Activated T-helper 2 cell treated with anti-CD3 and anti-CD28 coated beads, Interferon-gamma antibody, Interleukin-2, Interleukin-4, amounts not matched to agents 10 μg/mL and 5 μg/mL and 100 μg/mL, durations not matched to agents 14 hours and 24 hours and 36 hours (primary cell): ENCODE data around the gene POU6F2. TPM values are rescaled to one million over a fixed set of nuclear protein-coding genes. Genes with fewer than 3 reads are reported as not detected.
"Not testable (repeated sequence)": the region's sequence is repeated elsewhere in the genome, so short reads cannot be mapped to it uniquely, and the experiment has no call there.

Experiments
- DNase-seq: peaks from one replicate; pipeline ENCODE4 v3.0.0; 2021; ENCODE audit warnings: low spot score
- H3K27ac Mint-ChIP-seq: one replicate; pipeline ENCODE4 v1.8.0; 2021; ENCODE audit warnings: mixed read lengths
- H3K27me3 Mint-ChIP-seq: one replicate; pipeline ENCODE4 v1.8.0; 2021; ENCODE audit warnings: low read depth, mixed read lengths
- H3K36me3 Mint-ChIP-seq: one replicate; pipeline ENCODE4 v1.8.0; 2021; ENCODE audit warnings: low read depth, mixed read lengths
- H3K4me1 Mint-ChIP-seq: one replicate; pipeline ENCODE4 v1.8.0; 2021; ENCODE audit warnings: low read depth, mixed read lengths
- H3K4me3 Mint-ChIP-seq: one replicate; pipeline ENCODE4 v1.8.0; 2021; ENCODE audit warnings: low read depth, mild to moderate bottlenecking, moderate library complexity, mixed read lengths
- H3K9me3 Mint-ChIP-seq: one replicate; pipeline ENCODE4 v1.8.0; 2021; ENCODE audit warnings: mixed read lengths
- intact Hi-C: fragments of 100-400 bp; cut with micrococcal nuclease; formaldehyde crosslinking; loops from one replicate; pipeline ENCODE4 v1.15.1; 2023
- total RNA-seq: library from RNA; stranded (reverse); gene quantifications from 2 replicates; pipeline ENCODE4 v1.2.3, GENCODE V29; 2022

Gene POU6F2, protein sequence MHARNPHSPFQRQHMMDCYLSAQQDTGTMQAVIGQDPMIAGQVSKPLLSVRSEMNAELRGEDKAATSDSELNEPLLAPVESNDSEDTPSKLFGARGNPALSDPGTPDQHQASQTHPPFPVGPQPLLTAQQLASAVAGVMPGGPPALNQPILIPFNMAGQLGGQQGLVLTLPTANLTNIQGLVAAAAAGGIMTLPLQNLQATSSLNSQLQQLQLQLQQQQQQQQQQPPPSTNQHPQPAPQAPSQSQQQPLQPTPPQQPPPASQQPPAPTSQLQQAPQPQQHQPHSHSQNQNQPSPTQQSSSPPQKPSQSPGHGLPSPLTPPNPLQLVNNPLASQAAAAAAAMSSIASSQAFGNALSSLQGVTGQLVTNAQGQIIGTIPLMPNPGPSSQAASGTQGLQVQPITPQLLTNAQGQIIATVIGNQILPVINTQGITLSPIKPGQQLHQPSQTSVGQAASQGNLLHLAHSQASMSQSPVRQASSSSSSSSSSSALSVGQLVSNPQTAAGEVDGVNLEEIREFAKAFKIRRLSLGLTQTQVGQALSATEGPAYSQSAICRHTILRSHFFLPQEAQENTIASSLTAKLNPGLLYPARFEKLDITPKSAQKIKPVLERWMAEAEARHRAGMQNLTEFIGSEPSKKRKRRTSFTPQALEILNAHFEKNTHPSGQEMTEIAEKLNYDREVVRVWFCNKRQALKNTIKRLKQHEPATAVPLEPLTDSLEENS
- total RNA-seq: 0.27 and 0.28 TPM in 2 replicates

DNA sequence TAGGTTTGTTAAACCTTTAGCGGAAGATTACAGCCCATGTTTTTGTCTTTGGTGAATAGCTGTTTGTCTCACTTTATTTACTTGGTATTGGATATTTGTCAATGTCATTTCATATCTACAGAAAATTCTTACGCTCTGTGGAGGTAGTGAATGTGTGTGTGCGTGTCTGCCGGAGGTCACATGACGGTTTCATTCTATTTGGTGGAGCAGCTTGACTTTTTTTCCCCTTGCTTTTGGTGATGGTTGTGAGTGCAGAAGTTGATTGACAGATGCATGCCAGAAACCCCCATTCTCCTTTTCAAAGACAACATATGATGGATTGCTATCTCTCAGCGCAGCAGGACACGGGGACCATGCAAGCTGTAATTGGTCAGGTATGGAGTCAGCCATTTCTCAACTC, at the start of gene POU6F2:
TSS of gene POU6F2 (plus strand) at position 225 of the 400 bp plus-strand sequence. CDS start at position 270, 45 bp downstream.
- no peaks in the 10 kb centered on the region for H3K9me3 Mint-ChIP-seq
- intact Hi-C loops: no loop called here

DNA sequence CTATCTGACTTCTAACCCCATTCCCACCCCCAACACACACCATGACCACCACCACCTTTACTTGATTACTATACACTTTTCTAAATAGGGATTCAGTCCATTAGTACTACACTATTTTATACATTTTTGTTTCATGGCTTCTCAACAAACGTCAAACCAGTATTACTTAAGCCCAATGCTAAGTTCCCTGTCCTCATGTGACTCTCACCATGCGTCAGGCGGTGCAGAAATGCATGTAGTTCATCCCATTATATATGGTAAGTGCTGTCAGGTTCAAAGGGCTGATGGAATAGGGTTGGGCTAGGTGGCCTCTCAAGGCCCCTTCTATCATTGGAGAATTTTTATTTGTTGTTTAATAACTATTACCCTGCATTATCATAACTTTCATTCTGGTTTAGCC, 49.2 kb upstream of the POU6F2 start:
- H3K9me3 Mint-ChIP-seq: no peaks in the 10 kb centered on the region
- intact Hi-C loops: no loop called here
- peaks cover 3% of the 10 kb centered on the region for H3K27me3 Mint-ChIP-seq
- no peak for DNase-seq
- peaks cover 2% of the 10 kb centered on the region for H3K4me1 Mint-ChIP-seq
- H3K4me3 Mint-ChIP-seq: no peak overlapping the region
- no peak overlapping the region for H3K27ac Mint-ChIP-seq
- no peaks in the 10 kb centered on the region for H3K36me3 Mint-ChIP-seq

More for the DNA sequence above, at the start of gene POU6F2:
- no peak for DNase-seq
- Mint-ChIP-seq H3K4me3 (no peak within 1 kb of the TSS), H3K36me3 (no peaks in the 10 kb centered on the region), H3K27me3 (peaks cover 46% of the 10 kb centered on the region), H3K27ac (no peak within 1 kb of the TSS), H3K4me1 (no peaks in the 10 kb centered on the region)

DNA sequence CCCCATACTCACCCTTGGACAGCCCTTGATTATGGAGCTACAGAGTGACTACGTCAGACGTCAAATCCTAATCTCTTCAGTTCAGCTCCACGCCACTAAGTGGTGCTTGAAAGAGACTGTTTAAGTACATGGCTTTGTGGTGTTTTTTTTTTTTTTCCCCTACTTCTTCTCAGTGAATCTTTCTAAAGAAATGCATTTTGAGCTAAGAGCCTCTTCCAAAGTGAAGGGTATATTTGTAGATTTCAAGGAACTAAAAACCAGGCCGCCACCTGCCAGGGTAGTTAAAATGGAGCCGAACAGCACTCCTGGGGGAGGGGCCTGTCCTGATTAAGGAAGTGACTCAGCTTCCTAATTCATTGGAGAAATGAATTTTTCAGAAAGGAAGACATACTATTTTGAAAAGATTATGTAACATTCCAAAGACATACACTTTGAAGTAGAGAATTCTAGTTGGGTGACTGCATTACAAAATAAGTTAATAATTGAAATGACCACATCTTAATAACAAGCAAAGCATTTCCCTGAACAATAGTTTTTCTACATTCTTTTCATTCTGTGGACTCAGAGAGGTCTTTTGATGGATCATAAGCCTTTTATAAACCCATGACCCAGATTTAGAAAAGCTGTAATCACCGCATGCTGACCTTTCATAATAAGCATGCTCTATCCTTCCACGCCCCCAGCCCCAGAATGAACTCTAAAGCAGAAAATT, 48.1 kb upstream of the POU6F2 start:
- Mint-ChIP-seq H3K27ac (no peak overlapping the region), H3K27me3 (peaks cover 3% of the 10 kb centered on the region), H3K4me3 (no peak overlapping the region), H3K36me3 (no peaks in the 10 kb centered on the region), H3K9me3 (no peaks in the 10 kb centered on the region), H3K4me1 (peaks cover 2% of the 10 kb centered on the region)
- intact Hi-C loops: loop anchor here (5.0 kb wide), 1 partner anchor 132 kb away; no protein-coding TSS in a partner anchor
- no peak for DNase-seq

DNA sequence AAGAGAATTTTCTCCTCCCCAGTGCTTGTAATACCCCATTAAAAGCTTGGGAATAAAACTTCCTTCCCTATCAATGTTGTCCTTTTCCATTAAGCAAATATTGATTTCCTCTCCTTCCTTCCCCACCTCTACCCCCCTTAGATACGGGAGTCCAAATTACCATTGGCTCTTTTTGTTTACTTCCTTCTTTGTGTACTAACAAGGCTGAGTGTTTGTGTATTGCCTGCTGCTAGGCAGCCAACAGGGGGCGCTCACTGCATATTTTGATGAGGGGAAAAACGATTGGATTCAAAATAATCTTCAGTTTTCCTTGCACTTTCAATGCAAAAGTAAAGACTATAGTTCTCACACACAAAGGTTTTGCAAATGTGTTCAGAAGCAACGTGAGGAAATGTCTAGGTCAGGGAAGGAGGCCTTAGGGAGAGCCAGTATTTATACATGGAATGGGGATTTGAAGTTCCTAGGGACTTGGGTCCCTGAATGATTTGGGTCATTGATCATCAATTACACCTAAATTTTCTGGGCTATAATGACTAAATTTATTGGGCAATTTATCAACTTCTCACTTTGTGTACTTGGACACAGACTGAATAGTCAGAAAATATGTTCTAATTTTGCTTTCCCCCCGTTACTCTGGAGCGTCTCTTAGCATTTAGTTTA, 45.1 kb upstream of the POU6F2 start:
- intact Hi-C loops: loop anchor here (2.0 to 5.0 kb wide), 2 partner anchors 135 to 588 kb away; no protein-coding TSS in a partner anchor
- Mint-ChIP-seq H3K36me3 (no peaks in the 10 kb centered on the region), H3K4me1 (peaks cover 2% of the 10 kb centered on the region), H3K9me3 (no peaks in the 10 kb centered on the region), H3K4me3 (no peak overlapping the region), H3K27ac (no peak overlapping the region), H3K27me3 (peaks cover 2% of the 10 kb centered on the region)
- peak; percentile 12 for DNase-seq

DNA sequence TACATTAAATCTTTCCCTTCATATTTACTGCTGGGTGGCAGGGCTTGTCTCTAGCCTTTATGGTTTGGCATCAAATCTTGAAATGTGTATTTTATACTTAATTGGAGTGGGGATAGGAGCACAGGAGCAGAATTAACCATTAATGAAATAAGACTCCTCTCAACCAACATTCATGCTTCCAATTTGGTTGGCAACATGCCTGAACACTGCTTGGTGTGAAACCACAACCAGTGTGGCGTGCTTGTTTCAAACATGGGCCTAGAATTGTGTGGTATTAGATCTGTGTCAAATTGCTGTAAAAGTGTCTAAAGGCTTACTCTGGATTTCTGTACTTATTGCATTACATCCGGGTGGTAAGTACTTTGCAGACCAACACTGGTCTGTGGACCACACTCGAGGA, 43.7 kb upstream of the POU6F2 start:
- no peak for DNase-seq
- H3K9me3 Mint-ChIP-seq: no peaks in the 10 kb centered on the region
- H3K27me3 Mint-ChIP-seq: peaks cover 2% of the 10 kb centered on the region
- no peaks in the 10 kb centered on the region for H3K36me3 Mint-ChIP-seq
- intact Hi-C loops: loop anchor here (5.0 kb wide), 1 partner anchor 137 kb away; no protein-coding TSS in a partner anchor
- no peak overlapping the region for H3K27ac Mint-ChIP-seq
- peaks cover 2% of the 10 kb centered on the region for H3K4me1 Mint-ChIP-seq
- no peak overlapping the region for H3K4me3 Mint-ChIP-seq

DNA sequence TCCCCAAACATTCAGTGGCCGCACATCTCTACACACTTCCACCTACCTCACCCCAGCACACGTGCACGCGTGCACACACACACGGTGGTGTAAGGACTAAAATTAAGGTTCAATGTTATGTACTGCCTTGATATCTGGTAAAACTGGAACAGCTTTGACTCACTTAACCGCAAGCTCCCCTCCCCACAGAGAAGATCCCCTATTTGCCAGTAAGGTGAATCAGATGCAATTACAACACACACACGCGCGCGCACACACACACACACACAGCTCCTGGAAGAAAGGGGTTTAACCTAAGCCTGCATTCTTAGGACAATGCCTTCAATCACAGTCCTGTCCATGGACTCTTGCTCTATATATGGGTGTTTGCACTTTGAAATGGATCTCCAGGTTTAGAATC, 43.2 kb upstream of the POU6F2 start:
- no peak overlapping the region for H3K27ac Mint-ChIP-seq
- intact Hi-C loops: loop anchor here (5.0 kb wide), 1 partner anchor 137 kb away; no protein-coding TSS in a partner anchor
- H3K27me3 Mint-ChIP-seq: peaks cover 2% of the 10 kb centered on the region
- DNase-seq: no peak
- peaks cover 2% of the 10 kb centered on the region for H3K4me1 Mint-ChIP-seq
- no peaks in the 10 kb centered on the region for H3K9me3 Mint-ChIP-seq
- H3K36me3 Mint-ChIP-seq: no peaks in the 10 kb centered on the region
- H3K4me3 Mint-ChIP-seq: no peak overlapping the region

DNA sequence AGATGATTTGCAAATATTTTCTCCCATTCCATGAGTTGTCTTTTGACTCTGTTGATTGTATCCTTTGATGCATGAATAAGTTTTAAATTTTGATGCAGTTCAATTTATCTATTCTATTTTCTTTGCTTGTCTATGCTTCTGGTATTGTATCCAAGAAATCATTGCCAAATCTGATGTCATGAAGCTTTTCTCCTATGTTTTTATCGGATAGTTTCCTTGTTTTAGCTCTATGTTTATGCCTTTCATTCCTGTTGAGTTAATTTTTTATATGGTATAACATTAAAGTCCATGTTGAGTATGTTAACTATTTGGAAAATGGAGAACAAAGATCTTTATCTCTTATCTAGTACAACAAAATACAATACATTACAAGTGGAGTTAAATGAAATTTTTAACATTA, 41.1 kb upstream of the POU6F2 start:
- intact Hi-C loops: no loop called here
- no peak overlapping the region for H3K27ac Mint-ChIP-seq

DNA sequence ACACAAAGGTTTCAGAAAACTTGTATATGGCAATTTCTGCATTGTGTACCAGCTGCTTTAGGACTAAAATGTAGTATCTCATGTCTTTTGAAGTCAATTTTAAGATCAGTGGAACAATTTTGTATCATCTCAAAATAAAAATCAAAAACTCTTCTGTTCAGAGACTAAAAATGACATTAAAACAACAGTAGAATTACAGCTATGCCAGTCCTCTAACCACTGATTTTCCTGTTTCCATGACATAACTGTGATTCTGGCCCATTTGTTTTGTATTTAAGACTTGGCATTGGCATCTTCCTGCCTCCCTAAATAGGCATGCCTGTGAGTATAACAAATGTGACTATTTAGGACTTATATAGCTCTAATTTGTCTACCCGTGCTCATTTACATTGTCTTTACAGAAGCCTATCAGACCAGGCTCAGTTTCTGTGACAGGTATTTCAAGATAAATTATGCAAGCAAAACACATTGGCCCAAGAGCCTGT, 39.7 kb upstream of the POU6F2 start:
- Mint-ChIP-seq H3K4me3 (no peak overlapping the region), H3K36me3 (no peaks in the 10 kb centered on the region), H3K9me3 (no peaks in the 10 kb centered on the region), H3K27me3 (no peaks in the 10 kb centered on the region), H3K4me1 (no peaks in the 10 kb centered on the region), H3K27ac (no peak overlapping the region)
- no peak for DNase-seq
- intact Hi-C loops: no loop called here

More for the DNA sequence above, 41.1 kb upstream of the POU6F2 start:
- Mint-ChIP-seq H3K4me3 (no peak overlapping the region), H3K9me3 (no peaks in the 10 kb centered on the region), H3K36me3 (no peaks in the 10 kb centered on the region), H3K4me1 (peaks cover 2% of the 10 kb centered on the region), H3K27me3 (no peaks in the 10 kb centered on the region)
- no peak for DNase-seq

DNA sequence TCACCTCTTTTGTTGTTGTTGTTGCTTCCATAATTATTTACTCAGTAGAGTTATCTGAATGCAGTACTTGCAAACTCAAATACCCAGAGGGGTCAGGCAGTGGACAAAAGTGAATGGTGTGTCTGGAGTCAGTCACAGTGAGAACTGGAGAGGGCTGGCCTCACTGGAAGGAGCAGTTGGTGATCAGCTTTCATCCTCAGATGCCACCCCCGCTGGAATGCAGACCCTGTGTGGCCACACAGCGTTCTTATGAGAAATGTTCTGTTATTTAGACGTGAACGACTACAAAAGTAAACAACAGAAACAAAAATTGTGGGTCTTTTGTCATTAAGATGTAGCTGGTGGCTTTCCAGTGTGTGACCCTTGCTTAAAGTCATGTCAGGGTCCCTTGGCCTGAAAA, 39.1 kb upstream of the POU6F2 start:
- Mint-ChIP-seq H3K9me3 (no peaks in the 10 kb centered on the region), H3K36me3 (no peaks in the 10 kb centered on the region), H3K27ac (no peak overlapping the region), H3K4me1 (no peaks in the 10 kb centered on the region), H3K4me3 (no peak overlapping the region), H3K27me3 (no peaks in the 10 kb centered on the region)
- DNase-seq: no peak
- intact Hi-C loops: no loop called here

DNA sequence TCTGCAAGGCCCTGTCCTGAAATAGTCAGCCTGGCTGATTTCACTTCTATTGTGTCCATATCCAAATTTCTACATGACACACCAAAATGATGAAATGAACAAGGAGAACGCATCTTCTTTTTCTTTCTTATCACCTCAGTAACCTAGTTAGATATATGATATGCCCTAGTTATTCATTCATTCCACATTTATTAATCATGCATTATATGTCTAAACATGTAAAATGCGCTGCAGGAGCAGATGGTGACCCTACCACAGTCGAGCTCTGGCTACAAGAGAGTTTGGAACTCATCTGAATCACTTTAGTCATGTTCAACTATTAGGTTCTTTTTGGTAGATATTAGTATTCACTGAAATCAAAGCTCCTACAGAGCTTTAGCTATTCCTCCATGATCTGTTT, 36.9 kb upstream of the POU6F2 start:
- Mint-ChIP-seq H3K36me3 (no peaks in the 10 kb centered on the region), H3K4me3 (no peak overlapping the region), H3K4me1 (no peaks in the 10 kb centered on the region), H3K9me3 (no peaks in the 10 kb centered on the region), H3K27me3 (no peaks in the 10 kb centered on the region), H3K27ac (no peak overlapping the region)
- intact Hi-C loops: no loop called here
- no peak for DNase-seq

DNA sequence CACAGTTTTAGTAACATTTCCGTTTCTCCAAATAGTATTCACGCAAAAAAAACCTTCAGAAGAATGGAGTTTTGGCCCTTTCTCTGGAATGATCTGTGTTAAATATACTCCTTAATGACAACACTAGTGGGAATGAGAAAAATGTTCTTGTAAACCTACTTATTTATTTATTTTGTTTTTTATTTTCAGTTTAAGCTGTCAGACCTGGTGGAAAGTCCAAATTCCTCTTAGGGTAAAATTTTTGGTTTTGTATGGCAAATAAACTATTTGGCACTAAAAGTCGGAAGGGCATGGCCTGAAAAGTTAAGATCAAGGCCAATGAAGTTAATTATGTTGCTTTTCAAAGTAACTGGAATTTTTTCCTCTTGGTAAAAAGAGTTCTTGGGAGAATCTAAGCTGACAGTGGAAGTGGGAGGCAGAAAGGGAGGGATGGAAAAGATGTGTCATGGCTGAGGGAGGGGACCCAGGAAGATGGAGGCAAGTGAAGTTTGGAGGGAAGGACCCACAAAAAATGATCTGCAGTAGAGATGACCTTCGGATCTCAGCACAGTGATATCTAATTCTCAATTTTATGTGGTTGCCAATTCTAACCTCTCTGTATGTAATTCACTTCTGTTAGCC, 35.2 kb upstream of the POU6F2 start:
- no peaks in the 10 kb centered on the region for H3K36me3 Mint-ChIP-seq
- no peak overlapping the region for H3K4me3 Mint-ChIP-seq
- H3K27ac Mint-ChIP-seq: no peak overlapping the region
- no peaks in the 10 kb centered on the region for H3K4me1 Mint-ChIP-seq
- no peaks in the 10 kb centered on the region for H3K27me3 Mint-ChIP-seq
- DNase-seq: no peak
- intact Hi-C loops: no loop called here
- no peaks in the 10 kb centered on the region for H3K9me3 Mint-ChIP-seq

DNA sequence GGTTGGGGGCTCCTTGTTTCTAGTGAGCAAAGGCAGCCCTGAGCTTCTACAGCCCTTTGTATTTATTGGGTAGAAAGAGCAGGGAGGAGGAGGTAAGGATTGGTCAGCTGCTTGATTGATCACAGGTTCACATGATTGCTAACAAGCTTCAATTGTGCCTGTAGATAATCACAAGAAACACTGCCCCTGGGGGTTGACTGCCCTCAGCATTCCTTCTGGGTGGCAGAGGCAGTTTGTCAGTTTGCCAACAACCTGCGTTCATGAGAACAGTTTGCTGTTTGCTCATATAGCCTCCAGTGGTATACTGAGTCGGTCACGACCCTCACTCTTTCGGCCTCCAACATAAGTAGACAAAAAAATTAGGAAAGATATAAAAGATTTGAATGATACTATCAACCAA, 30.2 kb upstream of the POU6F2 start:
- DNase-seq, H3K4me3 Mint-ChIP-seq, H3K36me3 Mint-ChIP-seq, intact Hi-C loops, H3K4me1 Mint-ChIP-seq, H3K27ac Mint-ChIP-seq, H3K9me3 Mint-ChIP-seq, H3K27me3 Mint-ChIP-seq: not testable (repeated sequence)
